Upper lobe of left lung (tissue), 6 donors: ENCODE results near the gene MYO3A. TPM values are rescaled to one million over a fixed set of nuclear protein-coding genes. Genes with fewer than 3 reads are reported as not detected.

Source experiments
- ATAC-seq, 2 donors: fragments of 200-7000 bp; cut with Tn5 transposase; one replicate each; pipeline ENCODE4 v1.9.1; 2022; ENCODE audit warnings: mild to moderate bottlenecking in 2 of 2, moderate library complexity in 2 of 2; ENCODE audit not compliant: low FRiP score in 2 of 2
- DNase-seq, 2 donors: peaks; one replicate each; pipeline ENCODE4 v3.0.0-alpha.2; 2019 to 2020
- H3K27ac ChIP-seq, 4 donors: fragments of 200-600 bp; sonication (generic); one replicate each; pipeline ENCODE4 v1.5.1; 2016 to 2019
- H3K27me3 ChIP-seq, 4 donors: fragments of 200-600 bp; sonication (generic); one replicate each; pipeline ENCODE4 v1.5.1; 2017 to 2019
- H3K36me3 ChIP-seq, 4 donors: fragments of 200-600 bp; sonication (generic); one replicate each; pipeline ENCODE4 v1.5.1; 2016 to 2019
- H3K4me1 ChIP-seq, 4 donors: fragments of 200-600 bp; sonication (generic); one replicate each; pipeline ENCODE4 v1.5.1; 2018 to 2019
- H3K4me3 ChIP-seq, 4 donors: fragments of 200-600 bp; sonication (generic); one replicate each; pipeline ENCODE4 v1.5.1; 2017 to 2019; ENCODE audit warnings: mild to moderate bottlenecking in 2 of 4, moderate library complexity in 1 of 4
- H3K9me3 ChIP-seq, 4 donors: fragments of 200-600 bp; sonication (generic); one replicate each; pipeline ENCODE4 v1.5.1; 2018 to 2019
- CTCF ChIP-seq, 6 experiments: fragments of 450-650 bp in 4 of 6; fragments of 200-600 bp in 2 of 6; sonication (generic) in 2 of 6; IDR thresholded peaks; one replicate each; pipeline ENCODE4 v1.5.1; 2016 to 2019; ENCODE audit warnings: antibody characterized with exemption in 6 of 6
- EP300 ChIP-seq, 4 donors: sonication (generic); formaldehyde crosslinking; IDR thresholded peaks; one replicate each; pipeline ENCODE4 v1.5.1; 2017; ENCODE audit warnings: antibody characterized with exemption in 4 of 4, control low read depth in 2 of 4
- POLR2A ChIP-seq, 4 donors: fragments of 450-650 bp; IDR thresholded peaks; one replicate each; pipeline ENCODE4 v1.5.1; 2016 to 2017; ENCODE audit warnings: antibody characterized with exemption in 4 of 4, mild to moderate bottlenecking in 2 of 4
- POLR2AphosphoS5 ChIP-seq, 2 donors: sonication (generic); formaldehyde crosslinking; IDR thresholded peaks; one replicate each; pipeline ENCODE4 v1.5.1; 2017; ENCODE audit warnings: antibody characterized with exemption in 2 of 2
- WGBS, 2 donors: methylation state at CpG; one replicate each; pipeline ENCODE4 v1.1.5; 2017 to 2018; 5-methylcytosine and 5-hydroxymethylcytosine counted together
- total RNA-seq, 6 donors: library from RNA; depleted of rRNA in 4 of 6; stranded (reverse); fragments of >200 nt in 4 of 6; gene quantifications; one replicate each; pipeline versions ENCODE4 v1.1.0 to v1.2.1, GENCODE V29; 2016 to 2021
- donor health status: DM: no; HTN: no; CAD: no; lungs with moderate emphysema.
- donor health status: DM: no; HTN: yes; CAD: no; lungs with severe emphysema.

MYO3A gene
- total RNA-seq, 6 donors from 2014 or later = 0.15 to 0.49 (median 0.47) TPM; not detected in 3

- ATAC-seq (no peak), DNase-seq (peak in 1 of 2 donors; percentile 39)
- peaks cover 0 to 27% (median 7%) of the 10 kb centered on the region in 4 donors for H3K27me3 ChIP-seq
- no peak overlapping the region for H3K27ac ChIP-seq
- 17 to 33% methylated on average over 1 to 9 of the region's 9 CpGs for WGBS, 2 donors
- TF ChIP-seq CTCF (IDR thresholded peaks at IDR 0.05) (no peak), POLR2A (IDR thresholded peaks at IDR 0.05) (no peak), POLR2AphosphoS5 (IDR thresholded peaks at IDR 0.05) (no peak), EP300 (IDR thresholded peaks at IDR 0.05) (no peak)
- peaks cover 4 to 18% (median 11%) of the 10 kb centered on the region in 4 donors for H3K4me1 ChIP-seq
- H3K9me3 ChIP-seq = no peaks in the 10 kb centered on the region
- H3K36me3 ChIP-seq = no peaks in the 10 kb centered on the region
- no peak overlapping the region for H3K4me3 ChIP-seq
Measured at GRCh38 chr10:26221541-26221940, 287.5 kb downstream of the MYO3A start.

- Histone ChIP-seq H3K4me1 (peaks cover 4 to 7% (median 6%) of the 10 kb centered on the region in 4 donors), H3K36me3 (no peaks in the 10 kb centered on the region), H3K9me3 (no peaks in the 10 kb centered on the region), H3K27me3 (peaks cover 0 to 17% (median 4%) of the 10 kb centered on the region in 4 donors), H3K4me3 (no peak overlapping the region), H3K27ac (no peak overlapping the region)
- no peak for ATAC-seq
- TF ChIP-seq EP300 (IDR thresholded peaks at IDR 0.05) = no peak
- TF ChIP-seq POLR2A (IDR thresholded peaks at IDR 0.05) = no peak
- TF ChIP-seq POLR2AphosphoS5 (IDR thresholded peaks at IDR 0.05) = no peak
- no peak for TF ChIP-seq CTCF (IDR thresholded peaks at IDR 0.05)
- DNase-seq = no peak
- WGBS, 2 donors = 27 to 28% methylated on average over 3 of the region's 3 CpGs
Measured at GRCh38 chr10:26222563-26222962, 288.5 kb downstream of the MYO3A start.

GRCh38 chr10:26225322-26225721, 291.3 kb downstream of the MYO3A start:
- no peak for ATAC-seq
- Histone ChIP-seq H3K9me3 (no peaks in the 10 kb centered on the region), H3K4me1 (no peaks in the 10 kb centered on the region), H3K36me3 (no peaks in the 10 kb centered on the region), H3K4me3 (no peak overlapping the region), H3K27ac (no peak overlapping the region), H3K27me3 (peaks cover 0 to 3% (median 0%) of the 10 kb centered on the region in 4 donors)
- TF ChIP-seq EP300 (IDR thresholded peaks at IDR 0.05) = no peak
- no peak for TF ChIP-seq POLR2A (IDR thresholded peaks at IDR 0.05)
- no peak for TF ChIP-seq POLR2AphosphoS5 (IDR thresholded peaks at IDR 0.05)
- TF ChIP-seq CTCF (IDR thresholded peaks at IDR 0.05) = no peak
- no peak for DNase-seq
- WGBS, 2 donors = 63 to 72% methylated on average over 4 of the region's 4 CpGs

- TF ChIP-seq CTCF (IDR thresholded peaks at IDR 0.05) = no peak
- TF ChIP-seq POLR2A (IDR thresholded peaks at IDR 0.05) = no peak
- no peak for TF ChIP-seq EP300 (IDR thresholded peaks at IDR 0.05)
- no peak for TF ChIP-seq POLR2AphosphoS5 (IDR thresholded peaks at IDR 0.05)
- H3K9me3 ChIP-seq = no peaks in the 10 kb centered on the region
- ATAC-seq (no peak), DNase-seq (no peak)
- no peaks in the 10 kb centered on the region for H3K27me3 ChIP-seq
- H3K4me3 ChIP-seq = no peak overlapping the region
- H3K27ac ChIP-seq = no peak overlapping the region
- H3K36me3 ChIP-seq = no peaks in the 10 kb centered on the region
- 77 to 92% methylated on average over 5 of the region's 5 CpGs for WGBS, 2 donors
- no peaks in the 10 kb centered on the region for H3K4me1 ChIP-seq
Measured at GRCh38 chr10:26227786-26228185, 293.8 kb downstream of the MYO3A start.

- no peak for TF ChIP-seq CTCF (IDR thresholded peaks at IDR 0.05)
- TF ChIP-seq POLR2A (IDR thresholded peaks at IDR 0.05) = no peak
- no peak for TF ChIP-seq POLR2AphosphoS5 (IDR thresholded peaks at IDR 0.05)
- TF ChIP-seq EP300 (IDR thresholded peaks at IDR 0.05) = no peak
- Histone ChIP-seq H3K27ac (no peak overlapping the region), H3K36me3 (no peaks in the 10 kb centered on the region), H3K4me3 (no peak overlapping the region), H3K4me1 (no peaks in the 10 kb centered on the region), H3K27me3 (no peaks in the 10 kb centered on the region), H3K9me3 (no peaks in the 10 kb centered on the region)
- 94 to 95% methylated on average over 5 of the region's 5 CpGs for WGBS, 2 donors
- DNase-seq = no peak
- ATAC-seq = no peak
Measured at GRCh38 chr10:26232174-26232573, 298.1 kb downstream of the MYO3A start.
